WI38 (cell line): ENCODE results near the gene C16orf96.

Experiments used
- H3K4me3 ChIP-seq: 2 replicates; pipeline ENCODE4 v1.5.1; 2011; ENCODE audit warnings: low read depth, mild to moderate bottlenecking, control low read depth, low read length
- CTCF ChIP-seq: IDR thresholded peaks from 2 replicates; pipeline ENCODE4 v1.5.1; 2012; ENCODE audit warnings: low read depth, mild to moderate bottlenecking, control low read depth, low read length

Gene C16orf96

GRCh38 chr16:4525069-4525468 is 31.1 kb upstream of the C16orf96 start:
- H3K4me3 ChIP-seq, result no peak overlapping the region
- no peak for TF ChIP-seq CTCF

- no peak for TF ChIP-seq CTCF
- no peak overlapping the region for H3K4me3 ChIP-seq
These were observed 30.4 kb upstream of the C16orf96 start for GRCh38 chr16:4525634-4526277.

GRCh38 chr16:4529085-4530060 is 26.8 kb upstream of the C16orf96 start:
- no peak overlapping the region for H3K4me3 ChIP-seq
- no peak for TF ChIP-seq CTCF

GRCh38 chr16:4531811-4532210 is 24.3 kb upstream of the C16orf96 start:
- TF ChIP-seq CTCF, result no peak
- no peak overlapping the region for H3K4me3 ChIP-seq

GRCh38 chr16:4532238-4532637 is 23.9 kb upstream of the C16orf96 start:
- no peak for TF ChIP-seq CTCF
- no peak overlapping the region for H3K4me3 ChIP-seq

- TF ChIP-seq CTCF, result no peak
- H3K4me3 ChIP-seq, result no peak overlapping the region
These were observed 22.6 kb upstream of the C16orf96 start for GRCh38 chr16:4533490-4533889.
